NCI-H2081 (cell line): ENCODE data around the gene SPTA1.

Experiments
- DNase-seq, 2 experiments: peaks; one replicate each; lab custom pipeline; 2025; lab: John Stamatoyannopoulos, UW

SPTA1 gene

DNA sequence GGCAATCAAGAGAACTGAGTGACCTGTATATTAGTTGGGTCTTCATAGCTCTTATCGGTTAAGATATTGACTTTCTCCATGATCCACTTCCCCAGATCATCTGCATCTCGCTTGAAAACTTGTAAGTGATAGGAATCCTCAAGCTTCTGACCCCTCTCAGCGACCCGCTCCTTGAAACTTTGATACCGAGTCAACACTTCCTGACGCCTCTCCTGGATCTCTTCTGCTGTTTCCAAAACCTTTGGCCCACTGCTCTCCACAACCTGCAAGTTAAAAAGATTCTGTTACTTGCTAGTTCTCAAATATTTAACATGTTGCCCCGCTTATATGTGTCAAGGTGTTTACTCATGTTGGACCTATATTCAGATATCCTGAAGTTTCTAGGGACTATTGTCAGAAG, 1.4 kb downstream of the SPTA1 start:
- no peak for DNase-seq

DNA sequence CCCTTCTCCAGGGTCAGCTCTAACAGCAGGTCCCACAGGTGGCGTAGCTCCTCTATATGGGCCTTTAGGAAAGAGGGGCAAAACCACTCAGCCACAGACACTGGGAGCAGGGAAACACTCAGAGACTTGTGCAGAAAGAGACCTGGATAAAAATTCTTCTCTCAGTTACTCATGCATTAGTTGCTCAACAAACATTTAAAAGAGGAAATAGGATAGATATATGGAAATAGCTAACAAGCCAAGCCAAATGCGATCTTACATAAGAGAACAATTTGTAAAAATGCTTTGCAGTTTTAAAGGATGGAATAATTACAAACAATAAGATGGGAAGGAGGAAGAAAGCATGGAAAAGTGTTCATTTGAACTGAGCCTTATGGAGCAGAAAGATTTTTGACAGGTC, 4.9 kb downstream of the SPTA1 start:
- no peak for DNase-seq

DNA sequence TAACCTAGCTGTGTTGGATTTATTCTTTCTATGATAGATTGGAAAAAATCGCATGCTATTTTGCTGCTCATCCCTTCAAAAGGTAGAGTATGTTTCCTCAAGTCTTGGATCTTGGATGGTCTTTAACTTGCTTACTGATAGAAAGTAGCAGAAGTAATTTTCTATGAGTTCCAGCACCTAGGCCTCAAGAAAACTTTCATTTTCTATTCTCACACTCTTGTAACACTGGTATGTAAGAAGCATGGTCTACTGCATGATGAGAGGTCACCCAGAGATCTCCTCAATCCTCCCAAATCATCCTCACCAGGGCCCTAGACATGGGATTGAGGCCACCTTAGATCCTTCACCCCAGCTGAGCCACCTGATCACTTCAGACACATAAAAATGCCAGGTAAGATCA, 7.2 kb downstream of the SPTA1 start:
- no peak for DNase-seq

- DNase-seq, result no peak
These were observed 10.8 kb downstream of the SPTA1 start for GRCh38 chr1:158675563-158676323.

- DNase-seq, result no peak
These were observed 12.2 kb downstream of the SPTA1 start for GRCh38 chr1:158674302-158674701.

DNA sequence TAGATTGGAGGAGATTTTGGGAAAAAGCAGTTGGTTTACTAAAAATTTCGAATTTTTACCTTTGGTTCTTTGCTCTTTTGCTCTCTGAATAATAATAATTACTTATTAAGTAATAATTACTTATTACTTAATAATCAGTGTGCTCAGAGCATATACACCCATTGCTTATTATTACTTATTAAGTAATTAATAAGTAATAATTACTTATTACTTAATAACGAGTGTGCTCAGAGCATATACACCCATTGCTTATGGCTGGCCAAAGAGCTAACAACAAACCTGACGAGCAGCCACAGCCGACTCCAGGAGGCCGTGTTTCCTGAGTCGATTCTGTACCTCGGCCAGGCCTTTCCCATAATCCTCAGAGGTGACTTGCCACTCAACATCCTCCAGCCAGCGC, 20.5 kb downstream of the SPTA1 start:
- DNase-seq, result no peak

DNA sequence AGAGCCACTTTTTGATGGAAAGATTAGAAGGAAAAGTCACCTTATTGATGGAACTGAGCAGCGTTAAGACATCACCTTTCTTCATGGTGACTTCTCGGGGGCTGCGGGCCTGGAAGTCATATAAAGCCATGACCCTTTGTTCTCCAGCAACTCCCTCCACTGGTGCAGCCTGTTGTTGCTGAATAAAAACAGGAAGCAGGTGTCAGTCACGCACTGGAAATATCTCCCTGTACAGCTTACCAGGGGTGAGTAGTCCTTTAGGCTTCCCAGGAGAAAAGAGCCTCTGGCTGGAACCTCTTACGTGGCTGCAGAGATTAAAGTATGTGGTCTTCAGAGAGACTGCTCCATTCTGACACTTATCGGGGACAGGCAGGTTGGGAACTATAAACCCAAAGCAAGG, 31.9 kb downstream of the SPTA1 start:
- DNase-seq, result no peak

GRCh38 chr1:158654086-158654485, 32.4 kb downstream of the SPTA1 start:
- no peak for DNase-seq

GRCh38 chr1:158652721-158653334, 33.7 kb downstream of the SPTA1 start:
- DNase-seq, result no peak

GRCh38 chr1:158649052-158649451, 37.5 kb downstream of the SPTA1 start:
- DNase-seq, result no peak

DNA sequence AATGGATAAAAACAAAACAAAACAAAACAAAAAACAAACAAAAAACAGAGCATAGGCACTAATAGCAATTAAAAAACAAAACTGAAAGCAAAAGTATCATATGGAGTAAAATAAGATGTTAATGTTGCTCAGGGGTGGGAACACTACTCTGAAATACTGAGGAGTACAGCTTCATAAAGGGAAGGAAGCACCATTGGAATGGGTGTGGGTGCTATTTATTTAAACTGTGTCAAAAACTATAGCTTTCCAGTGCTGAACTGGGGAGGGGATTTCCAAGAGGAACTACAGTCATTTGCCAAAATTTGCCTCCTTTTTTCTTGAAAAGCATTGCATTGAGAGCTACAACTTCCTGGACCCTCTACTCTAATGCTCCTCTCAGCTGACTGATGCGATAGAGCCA, 40.0 kb downstream of the SPTA1 start:
- DNase-seq, result no peak

- DNase-seq, result no peak
These were observed 42.1 kb downstream of the SPTA1 start for GRCh38 chr1:158644449-158644848.

DNA sequence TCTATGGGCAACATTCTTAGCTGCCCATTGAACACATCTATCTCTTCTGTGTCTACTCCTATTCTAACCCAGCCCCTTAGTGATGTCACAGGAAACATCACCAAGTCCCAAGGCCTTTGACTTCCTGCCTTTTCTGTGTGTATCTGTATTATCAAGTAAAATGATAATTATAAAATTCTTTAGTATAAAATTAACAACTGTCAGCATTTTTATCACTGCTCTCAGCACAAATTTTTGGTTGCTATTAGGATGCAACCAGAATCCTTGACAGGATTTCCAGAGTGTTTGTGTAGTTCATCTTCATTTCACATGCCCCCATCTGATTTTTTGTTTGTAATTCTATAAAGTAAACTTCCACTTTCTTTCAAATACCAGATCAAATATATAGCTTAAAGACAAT, 47.6 kb downstream of the SPTA1 start:
- DNase-seq, result no peak

DNA sequence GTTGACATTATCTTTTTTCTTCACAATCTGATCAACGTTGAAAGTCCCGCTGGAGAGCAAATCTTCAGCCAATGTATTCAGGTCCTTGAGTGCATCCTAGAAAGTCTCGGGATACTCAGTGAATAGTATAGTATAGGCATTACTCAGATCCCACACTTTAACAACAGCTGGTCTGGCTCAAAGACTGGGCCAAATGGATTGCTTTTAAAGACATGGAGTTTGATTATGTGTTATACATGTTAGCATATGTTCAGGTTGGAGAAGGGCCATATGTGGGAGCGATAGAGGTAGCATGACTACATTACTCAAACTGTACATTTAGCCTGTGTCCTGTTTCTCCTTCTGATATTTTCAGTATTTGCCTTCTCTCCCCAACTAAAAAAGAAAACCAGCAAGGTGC, 48.4 kb downstream of the SPTA1 start:
- no peak for DNase-seq

- no peak for DNase-seq
These were observed 72.8 kb downstream of the SPTA1 start for GRCh38 chr1:158613764-158614163.

GRCh38 chr1:158611916-158612315, 74.6 kb downstream of the SPTA1 start:
- DNase-seq, result no peak

- DNase-seq, result no peak
These were observed 79.2 kb downstream of the SPTA1 start for GRCh38 chr1:158607296-158607695.

GRCh38 chr1:158604968-158605367, 81.5 kb downstream of the SPTA1 start, which contains the start of gene OR10Z1:
TSS of gene OR10Z1 (plus strand) at chr1:158605268. CDS start at chr1:158606439, 1,171 bp downstream.
- no peak for DNase-seq

- no peak for DNase-seq
These were observed 85.8 kb downstream of the SPTA1 start for GRCh38 chr1:158600735-158601134.

DNA sequence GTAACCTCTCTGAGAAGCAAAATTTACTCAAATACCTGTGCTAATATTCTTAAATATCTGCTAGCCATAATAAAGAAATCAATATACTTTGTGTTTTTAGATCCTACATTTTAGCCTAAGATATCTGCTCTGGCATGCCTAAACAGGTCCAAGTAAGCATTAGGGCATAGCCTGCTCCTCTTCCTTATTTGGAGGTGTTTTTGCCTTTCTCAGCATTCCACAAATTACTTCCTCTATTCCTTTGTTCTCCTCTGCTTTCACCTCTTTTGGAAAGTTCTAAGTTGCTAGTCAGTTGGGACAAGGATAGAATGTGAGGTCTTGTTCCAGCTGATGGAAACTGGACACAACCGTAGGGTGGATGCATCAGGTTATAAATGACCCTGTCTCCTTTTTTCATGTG, 99.6 kb downstream of the SPTA1 start:
- no peak for DNase-seq

- no peak for DNase-seq
These were observed 102.6 kb downstream of the SPTA1 start for GRCh38 chr1:158583962-158584361.

GRCh38 chr1:158579733-158580132, 106.8 kb downstream of the SPTA1 start, which contains the start of gene OR10X1:
TSS of gene OR10X1 (minus strand) at chr1:158579899. CDS start at chr1:158579899, 0 bp downstream.
- DNase-seq, result no peak

GRCh38 chr1:158577561-158577960, 109.0 kb downstream of the SPTA1 start:
- DNase-seq, result no peak

DNA sequence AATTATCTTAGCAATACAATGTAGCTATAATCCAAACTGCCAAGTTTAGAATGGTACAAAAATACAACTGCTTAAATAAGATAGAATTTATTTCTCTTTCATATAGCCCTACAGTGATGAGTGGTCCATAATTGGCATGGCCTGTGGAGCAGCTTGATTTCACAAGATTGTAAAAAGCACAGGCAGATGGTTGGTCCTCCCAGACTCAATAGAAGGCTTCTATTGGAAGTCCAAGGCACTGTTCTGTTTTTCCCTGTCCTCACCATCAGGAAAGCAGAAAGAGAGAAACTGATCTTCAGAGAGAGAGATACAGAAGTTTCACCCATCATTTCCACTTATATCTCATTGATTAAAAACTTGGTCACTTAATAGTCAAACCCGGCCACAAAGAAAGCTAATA, 114.3 kb downstream of the SPTA1 start:
- DNase-seq, result no peak
